Endothelial cell of umbilical vein (primary cell): ENCODE results near the gene SDR9C7. TPM values are rescaled to one million over a fixed set of nuclear protein-coding genes. Genes with fewer than 3 reads are reported as not detected.
"Not testable (repeated sequence)": the region's sequence is repeated elsewhere in the genome, so short reads cannot be mapped to it uniquely, and the experiment has no call there.

Experiments used
- BruUV-seq: library from RNA; stranded (reverse); fragments of 400-500 nt; replicated peaks from 2 replicates; lab custom pipeline; 2021; lab: Mats Ljungman, UMichigan
- CTCF ChIA-PET: fragments of 300-600, 350-600 bp; sonication (Branson Sonifier 250); formaldehyde crosslinking; loops from one replicate; lab custom pipeline; 2021; ENCODE audit warnings: antibody characterized with exemption, inconsistent platforms; lab: Charles Lee
- POLR2A ChIA-PET: fragments of 300-600, 350-600 bp; sonication (Branson Sonifier 250); formaldehyde crosslinking; loops from one replicate; lab custom pipeline; 2021; ENCODE audit warnings: antibody characterized with exemption, inconsistent platforms; lab: Charles Lee
- DNase-seq: peaks from one replicate; pipeline ENCODE4 v3.0.0-alpha.2; 2011; ENCODE audit warnings: low read depth, low spot score
- FAIRE-seq: peaks from 2 replicates; lab custom pipeline; 2011; peaks lifted over from hg19 to GRCh38; lab: Jason Lieb, UNC
- H2AFZ ChIP-seq: 2 replicates; pipeline ENCODE4 v1.6.0; 2012; ENCODE audit warnings: low read depth, low read length, control low read depth, inconsistent platforms
- H3K27ac ChIP-seq: 2 replicates; pipeline ENCODE4 v1.5.1; 2011; ENCODE audit warnings: low read depth, mild to moderate bottlenecking, control low read depth, low read length, moderate library complexity; ENCODE audit not compliant: insufficient read depth
- H3K27me3 ChIP-seq, 2 experiments: 2 replicates each; pipeline versions ENCODE4 v1.6.0 to v1.6.1; 2011; ENCODE audit warnings: low read length in 2 of 2, mixed read lengths in 1 of 2; ENCODE audit not compliant: control insufficient read depth in 2 of 2, insufficient read depth in 2 of 2
- H3K36me3 ChIP-seq, 2 experiments: 2 replicates in 1 of 2; 3 replicates in 1 of 2; pipeline ENCODE4 v1.5.1; 2011; ENCODE audit warnings: low read length in 2 of 2, mild to moderate bottlenecking in 1 of 2, moderate library complexity in 1 of 2; ENCODE audit not compliant: control insufficient read depth in 2 of 2, insufficient read depth in 2 of 2; ENCODE audit errors: extremely low read depth in 1 of 2
- H3K4me1 ChIP-seq: 3 replicates; pipeline ENCODE4 v1.5.1; 2011; ENCODE audit warnings: mild to moderate bottlenecking, low read length; ENCODE audit not compliant: control insufficient read depth, insufficient read depth; ENCODE audit errors: extremely low read depth
- H3K4me2 ChIP-seq: 2 replicates; pipeline ENCODE4 v1.6.1; 2011; ENCODE audit warnings: low read length, control low read depth, mixed read lengths; ENCODE audit not compliant: insufficient read depth
- H3K4me3 ChIP-seq, 3 experiments: fragments of 200-600 bp in 1 of 3; sonication (generic), shearing (Covaris generic) in 1 of 3; replicated peaks in 1 of 3; 2 replicates each; pipeline ENCODE4 v1.5.1; 2011 to 2016; ENCODE audit warnings: control low read depth in 3 of 3, low read length in 3 of 3, mild to moderate bottlenecking in 2 of 3, inconsistent platforms in 1 of 3, low read depth in 1 of 3, moderate library complexity in 1 of 3; ENCODE audit not compliant: insufficient read depth in 1 of 3
- H3K79me2 ChIP-seq: 2 replicates; pipeline ENCODE4 v1.6.0; 2012; ENCODE audit warnings: low read length, inconsistent platforms; ENCODE audit not compliant: control insufficient read depth, insufficient read depth
- H3K9ac ChIP-seq: replicated peaks from 2 replicates; pipeline ENCODE3; 2011; ENCODE audit warnings: low read length, control low read depth; ENCODE audit not compliant: insufficient read depth; ENCODE audit errors: extremely low read depth
- H3K9me1 ChIP-seq: replicated peaks from 3 replicates; pipeline ENCODE4 v1.6.0; 2011; ENCODE audit warnings: mild to moderate bottlenecking, low read length; ENCODE audit not compliant: control insufficient read depth, insufficient read depth; ENCODE audit errors: extremely low read depth
- H3K9me3 ChIP-seq: replicated peaks from 2 replicates; pipeline ENCODE4 v1.5.1; 2012; ENCODE audit warnings: low read length, inconsistent platforms; ENCODE audit not compliant: control insufficient read depth, insufficient read depth
- H4K20me1 ChIP-seq: replicated peaks from 2 replicates; pipeline ENCODE3; 2011; ENCODE audit warnings: mild to moderate bottlenecking, low read length; ENCODE audit not compliant: control insufficient read depth, insufficient read depth; ENCODE audit errors: extremely low read depth
- EZH2 ChIP-seq: IDR thresholded peaks from 2 replicates; pipeline ENCODE4 v1.6.1; 2012; ENCODE audit warnings: borderline replicate concordance, low read depth, mild to moderate bottlenecking, moderate library complexity, low read length, inconsistent platforms; ENCODE audit not compliant: severe bottlenecking
- FOS ChIP-seq: IDR thresholded peaks from 2 replicates; pipeline ENCODE4 v1.6.1; 2011; ENCODE audit warnings: mild to moderate bottlenecking, low read length, moderate library complexity, borderline replicate concordance; ENCODE audit not compliant: insufficient read depth
- GATA2 ChIP-seq: IDR thresholded peaks from 2 replicates; pipeline ENCODE4 v1.7.0; 2011; ENCODE audit warnings: low read depth, mild to moderate bottlenecking, moderate library complexity, mixed read lengths, low read length; ENCODE audit not compliant: insufficient read length, insufficient read depth
- JUN ChIP-seq: IDR thresholded peaks from 2 replicates; pipeline ENCODE4 v1.6.1; 2011; ENCODE audit warnings: borderline replicate concordance, low read depth; ENCODE audit not compliant: insufficient read length, insufficient read depth
- MAX ChIP-seq: IDR thresholded peaks from 2 replicates; pipeline ENCODE4 v1.6.1; 2011; ENCODE audit not compliant: insufficient read depth, insufficient read length
- MYC ChIP-seq: IDR thresholded peaks from one replicate; pipeline ENCODE4 v1.6.1; 2011; ENCODE audit warnings: mild to moderate bottlenecking, low read depth, low read length
- POLR2A ChIP-seq: IDR thresholded peaks from 2 replicates; pipeline ENCODE4 v1.6.1; 2012; ENCODE audit warnings: low read depth, mild to moderate bottlenecking, control low read depth, low read length
- POLR2AphosphoS5 ChIP-seq: IDR thresholded peaks from 2 replicates; pipeline ENCODE4 v1.6.1; 2012; ENCODE audit warnings: low read depth, mild to moderate bottlenecking, control low read depth, low read length, moderate library complexity; ENCODE audit not compliant: insufficient read depth
- dilution Hi-C: fragments of 300-500 bp; cut with MboI; formaldehyde crosslinking; loops from one replicate; pipeline ENCODE4 v1.15.0; 2019; ENCODE audit warnings: low sequenced_read_pairs; ENCODE audit not compliant: extremely low pct_ligation_motif_present
- intact Hi-C: fragments of 100-400 bp; cut with micrococcal nuclease; formaldehyde crosslinking; loops from one replicate; pipeline ENCODE4 v1.10.0; 2022
- polyA plus RNA-seq, 4 experiments: library from polyadenylated mRNA; depleted of rRNA in 3 of 4; stranded (reverse) in 3 of 4; unstranded in 1 of 4; fragments of >200 nt; gene quantifications; 2 replicates each; pipeline versions ENCODE4 v1.2.1 to v1.2.3, GENCODE V29; 2011 to 2012; ENCODE audit warnings: missing spikeins in 1 of 4
- total RNA-seq: library from RNA; stranded (reverse); gene quantifications from 2 replicates; pipeline ENCODE4 v1.2.3, GENCODE V29; 2021
- TF ChIP-seq, protein P1 (sequence below), 2 donors: IDR thresholded peaks; 1 replicate in 1 of 2; 2 replicates in 1 of 2; pipeline ENCODE4 v1.5.1; 2011; ENCODE audit warnings: low read length in 2 of 2, mild to moderate bottlenecking in 2 of 2, moderate library complexity in 2 of 2, control low read depth in 1 of 2, inconsistent platforms in 1 of 2, low read depth in 1 of 2; ENCODE audit not compliant: insufficient read depth in 1 of 2; ENCODE audit errors: extremely low read depth in 1 of 2

SDR9C7 gene
- total and polyA plus RNA-seq, 2 donors (not counting 3 experiments of a cell fraction or from before 2014, with no cell fraction given) = not detected

DNA sequence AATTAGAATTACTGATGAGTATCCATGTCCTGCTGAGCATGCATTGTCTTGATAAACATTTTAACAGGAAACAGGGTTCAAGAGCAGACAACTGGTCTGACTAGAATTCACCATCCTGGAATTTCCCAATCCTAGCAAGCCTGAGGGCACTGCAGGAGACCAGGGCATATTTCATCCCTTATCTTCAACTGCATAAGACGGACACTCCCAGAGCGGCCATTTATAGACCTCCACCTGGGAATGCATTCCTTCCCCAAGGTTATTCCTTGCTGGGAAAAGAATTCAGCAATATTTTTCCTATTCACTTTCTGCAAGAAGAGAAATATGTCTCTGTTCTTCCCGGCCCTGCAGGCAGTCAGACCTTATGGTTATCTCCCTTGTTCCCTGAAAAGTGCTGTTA is 51.8 kb downstream of the SDR9C7 start:
- dilution Hi-C loops, H3K4me2 ChIP-seq, H3K27ac ChIP-seq, FAIRE-seq, H4K20me1 ChIP-seq, H2AFZ ChIP-seq, H3K27me3 ChIP-seq, BruUV-seq, DNase-seq, H3K4me1 ChIP-seq, POLR2A ChIA-PET, H3K4me3 ChIP-seq, H3K9me3 ChIP-seq, H3K9ac ChIP-seq, H3K9me1 ChIP-seq, intact Hi-C loops, H3K79me2 ChIP-seq, CTCF ChIA-PET, H3K36me3 ChIP-seq: not testable (repeated sequence)

DNA sequence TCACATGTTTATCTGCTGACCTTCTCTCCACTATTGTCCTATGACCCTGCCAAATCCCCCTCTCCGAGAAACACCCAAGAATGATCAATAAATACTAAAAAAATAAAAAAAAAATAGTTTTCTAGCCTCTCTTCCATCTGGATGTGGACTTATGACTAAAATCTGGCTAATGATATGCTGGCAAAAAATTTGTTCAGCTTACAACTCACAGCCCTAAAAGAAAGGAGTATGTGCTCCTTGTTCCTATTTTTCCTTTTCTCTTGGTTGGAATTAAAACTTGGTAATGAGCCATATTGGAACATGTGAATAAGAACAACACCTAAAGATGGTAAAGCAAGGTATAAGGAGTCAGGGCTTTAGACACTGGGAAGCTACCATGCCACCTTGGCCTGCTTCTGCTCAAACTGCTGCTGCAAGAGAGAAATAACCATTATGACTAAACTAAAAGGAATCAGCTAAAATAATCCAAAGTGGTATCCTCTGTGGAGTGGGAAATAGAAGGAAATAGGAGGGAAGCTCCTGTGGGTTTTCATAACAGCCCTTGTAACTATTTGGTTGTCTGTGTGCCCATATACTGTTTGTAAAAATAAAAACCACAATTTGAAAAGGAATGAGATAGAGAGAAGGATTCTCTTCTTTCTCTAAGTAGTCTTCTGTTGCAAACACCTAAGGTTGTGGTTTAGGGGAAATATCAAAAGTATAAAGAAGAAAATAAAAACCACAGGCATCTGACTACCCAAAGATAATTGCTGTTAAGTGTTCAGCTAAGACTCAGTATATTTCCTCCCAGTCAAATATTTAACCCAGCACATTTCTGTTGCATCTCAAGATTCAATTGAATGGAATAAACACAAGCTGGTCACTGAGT is 53.8 kb downstream of the SDR9C7 start:
- no peaks in the 10 kb centered on the region for H3K36me3 ChIP-seq
- intact Hi-C loops = no loop called here
- H3K27me3 ChIP-seq = peaks cover 1 to 4% of the 10 kb centered on the region in 2 experiments
- H3K27ac ChIP-seq = no peak overlapping the region
- no peak overlapping the region for H3K4me2 ChIP-seq
- no peak overlapping the region for H2AFZ ChIP-seq
- no TSS peak for BruUV-seq
- H3K4me1 ChIP-seq = no peaks in the 10 kb centered on the region
- no peak overlapping the region for H3K9ac ChIP-seq
- TF ChIP-seq JUN (no peak), GATA2 (no peak), POLR2AphosphoS5 (no peak), MAX (no peak), EZH2 (no peak), MYC (no peak), FOS (no peak), POLR2A (no peak)
- TF ChIP-seq, protein P1, sequence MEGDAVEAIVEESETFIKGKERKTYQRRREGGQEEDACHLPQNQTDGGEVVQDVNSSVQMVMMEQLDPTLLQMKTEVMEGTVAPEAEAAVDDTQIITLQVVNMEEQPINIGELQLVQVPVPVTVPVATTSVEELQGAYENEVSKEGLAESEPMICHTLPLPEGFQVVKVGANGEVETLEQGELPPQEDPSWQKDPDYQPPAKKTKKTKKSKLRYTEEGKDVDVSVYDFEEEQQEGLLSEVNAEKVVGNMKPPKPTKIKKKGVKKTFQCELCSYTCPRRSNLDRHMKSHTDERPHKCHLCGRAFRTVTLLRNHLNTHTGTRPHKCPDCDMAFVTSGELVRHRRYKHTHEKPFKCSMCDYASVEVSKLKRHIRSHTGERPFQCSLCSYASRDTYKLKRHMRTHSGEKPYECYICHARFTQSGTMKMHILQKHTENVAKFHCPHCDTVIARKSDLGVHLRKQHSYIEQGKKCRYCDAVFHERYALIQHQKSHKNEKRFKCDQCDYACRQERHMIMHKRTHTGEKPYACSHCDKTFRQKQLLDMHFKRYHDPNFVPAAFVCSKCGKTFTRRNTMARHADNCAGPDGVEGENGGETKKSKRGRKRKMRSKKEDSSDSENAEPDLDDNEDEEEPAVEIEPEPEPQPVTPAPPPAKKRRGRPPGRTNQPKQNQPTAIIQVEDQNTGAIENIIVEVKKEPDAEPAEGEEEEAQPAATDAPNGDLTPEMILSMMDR (IDR thresholded peaks at IDR 0.05; ENCODE audit: extremely low read depth in 1 of 2, insufficient read depth in 1 of 2, low read depth in 1 of 2, low read length in 2 of 2) = no peak
- dilution Hi-C loops = no loop called here
- ChIA-PET CTCF (no interaction called here), POLR2A (no interaction called here)
- DNase-seq (no peak), FAIRE-seq (no peak)
- H4K20me1 ChIP-seq = no peaks in the 10 kb centered on the region
- H3K9me1 ChIP-seq = no peaks in the 10 kb centered on the region
- no peaks in the 10 kb centered on the region for H3K79me2 ChIP-seq
- no peak overlapping the region for H3K4me3 ChIP-seq
- no peaks in the 10 kb centered on the region for H3K9me3 ChIP-seq
